GM12891 (cell line): ENCODE results near the gene PACS2.

Source experiments
- DNase-seq: peaks from one replicate; pipeline ENCODE4 v3.0.0; 2011; ENCODE audit warnings: low spot score; ENCODE audit not compliant: insufficient read length
- FAIRE-seq: peaks from 2 replicates; lab custom pipeline; 2011; peaks lifted over from hg19 to GRCh38; lab: Jason Lieb, UNC
- PAX5 ChIP-seq: IDR thresholded peaks from 2 replicates; pipeline ENCODE4 v1.6.1; 2011; ENCODE audit warnings: low read length, moderate library complexity, mild to moderate bottlenecking; ENCODE audit not compliant: insufficient read depth, severe bottlenecking
- POLR2A ChIP-seq: IDR thresholded peaks from 2 replicates; pipeline ENCODE4 v1.6.1; 2011; ENCODE audit warnings: low read depth, low read length, control low read depth
- POLR2AphosphoS5 ChIP-seq: IDR thresholded peaks from 2 replicates; pipeline ENCODE4 v1.6.1; 2011; ENCODE audit warnings: low read depth, low read length, control low read depth
- POU2F2 ChIP-seq: IDR thresholded peaks from 2 replicates; pipeline ENCODE4 v1.6.1; 2011; ENCODE audit warnings: low read depth, mild to moderate bottlenecking, control low read depth, low read length, moderate library complexity
- SPI1 ChIP-seq: IDR thresholded peaks from 2 replicates; pipeline ENCODE4 v1.6.1; 2011; ENCODE audit warnings: low read depth, low read length, control low read depth
- TAF1 ChIP-seq: IDR thresholded peaks from 2 replicates; pipeline ENCODE4 v1.6.1; 2011; ENCODE audit warnings: low read depth, low read length, control low read depth

The PACS2 gene

DNA sequence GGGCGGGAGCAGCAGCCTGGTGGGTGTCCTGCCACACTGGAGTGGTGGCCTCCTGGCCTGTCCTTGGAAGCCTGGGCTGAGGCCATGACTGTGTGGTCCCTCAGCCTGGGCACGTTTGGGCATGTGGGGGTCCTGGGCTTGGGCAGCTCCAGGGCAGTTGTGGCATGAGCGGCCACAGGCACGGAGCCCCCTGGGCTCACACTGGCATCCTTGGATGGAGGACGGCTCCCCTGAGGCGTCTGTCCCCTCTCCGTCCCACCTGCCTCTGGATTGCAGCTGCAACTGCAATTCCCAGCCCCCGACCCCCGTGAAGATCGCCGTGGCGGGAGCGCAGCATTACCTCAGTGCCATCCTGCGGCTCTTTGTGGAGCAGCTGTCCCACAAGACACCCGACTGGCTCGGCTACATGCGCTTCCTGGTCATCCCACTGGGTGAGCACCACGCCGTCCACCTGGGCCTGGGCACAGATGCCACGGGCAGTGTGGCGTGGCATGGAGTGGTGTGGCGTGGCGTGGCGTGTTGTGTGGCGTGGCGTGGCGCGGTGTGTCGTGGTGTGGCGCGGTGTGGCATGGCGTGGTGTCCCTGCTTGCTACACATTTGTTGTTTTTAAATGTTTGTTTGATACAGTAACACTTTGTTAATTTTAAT is 68.7 kb downstream of the PACS2 start:
- FAIRE-seq (no peak), DNase-seq (no peak)
- TF ChIP-seq POLR2AphosphoS5 (no peak), TAF1 (no peak)

DNA sequence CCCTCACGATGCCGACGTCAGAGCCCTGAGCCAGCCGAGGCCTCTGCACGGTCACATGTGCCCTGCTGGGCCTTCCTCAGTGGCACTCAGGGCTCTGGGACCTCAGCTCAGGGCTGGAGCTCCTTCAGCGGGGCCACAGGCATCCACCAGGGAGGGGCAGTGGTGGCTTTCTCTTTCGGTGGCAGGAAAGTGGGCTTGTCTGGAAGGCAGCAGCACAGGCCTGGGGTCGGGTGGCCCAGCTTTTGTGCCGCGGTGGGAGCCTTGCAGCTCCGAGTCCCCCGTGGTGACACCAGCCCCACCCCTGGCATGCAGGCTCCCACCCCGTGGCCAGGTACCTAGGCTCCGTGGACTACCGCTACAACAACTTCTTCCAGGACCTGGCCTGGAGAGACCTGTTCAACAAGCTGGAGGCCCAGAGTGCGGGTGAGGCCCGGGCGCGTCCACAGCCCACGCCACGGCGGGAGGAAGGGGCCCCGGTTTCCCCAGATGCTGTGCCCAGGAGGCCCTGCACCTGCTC is 69.6 kb downstream of the PACS2 start:
- DNase-seq (no peak), FAIRE-seq (no peak)
- TF ChIP-seq SPI1: no peak
- TF ChIP-seq PAX5: no peak
- TF ChIP-seq TAF1: no peak
- TF ChIP-seq POU2F2: no peak
- TF ChIP-seq POLR2A: no peak
- no peak for TF ChIP-seq POLR2AphosphoS5

DNA sequence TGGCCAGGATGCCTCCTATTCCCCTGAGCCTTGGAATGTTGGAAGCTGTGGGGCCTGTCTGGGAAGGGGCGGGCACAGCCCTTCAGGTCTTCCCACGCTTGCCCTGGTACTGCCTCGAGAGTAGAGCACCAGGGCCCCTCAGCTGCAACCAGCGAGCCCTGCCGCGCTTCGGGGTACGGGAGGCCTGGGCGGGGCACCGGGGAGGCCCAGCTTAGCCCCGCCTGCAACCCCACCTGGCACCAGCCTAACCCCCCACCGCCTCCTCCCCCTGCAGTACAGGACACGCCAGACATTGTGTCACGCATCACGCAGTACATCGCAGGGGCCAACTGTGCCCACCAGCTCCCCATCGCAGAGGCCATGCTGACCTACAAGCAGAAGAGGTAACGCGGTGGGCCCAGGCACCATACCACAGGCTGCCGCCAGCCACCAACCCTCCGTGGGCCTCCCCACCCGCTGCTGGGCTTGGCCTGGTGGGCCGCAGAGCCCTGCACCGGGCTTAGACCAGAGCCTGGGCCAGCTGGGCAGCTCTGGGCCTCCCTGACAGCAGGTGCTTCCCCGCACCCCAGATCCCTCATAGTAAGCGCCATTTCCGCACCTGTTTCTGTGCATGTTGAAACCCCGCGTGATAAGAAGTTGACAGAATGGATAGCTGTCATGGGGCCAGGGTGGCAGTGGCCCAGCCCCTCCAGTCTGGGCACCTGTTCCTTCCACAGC is 70.2 kb downstream of the PACS2 start:
- FAIRE-seq: no peak
- DNase-seq: no peak

DNA sequence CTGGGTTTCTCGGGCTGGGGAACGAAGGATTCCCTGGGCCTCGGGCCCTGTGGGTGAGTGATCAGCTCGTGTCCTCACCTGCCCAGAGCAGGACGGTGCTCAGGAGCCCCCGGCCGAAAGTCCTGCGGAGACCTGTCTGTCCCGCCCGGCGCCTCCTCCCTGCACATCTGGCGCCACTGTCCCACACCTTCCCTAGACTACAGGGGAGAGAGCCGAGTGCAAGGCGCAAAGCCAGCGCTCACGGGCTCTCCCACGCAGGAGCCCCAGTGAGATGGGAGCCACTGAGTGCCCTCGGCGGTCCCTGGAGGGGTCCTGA is 70.7 kb downstream of the PACS2 start:
- no peak for FAIRE-seq
- TF ChIP-seq TAF1 (no peak), POU2F2 (no peak), POLR2A (no peak), SPI1 (no peak), PAX5 (no peak), POLR2AphosphoS5 (no peak)
- DNase-seq: no peak

More for the DNA sequence above, 70.2 kb downstream of the PACS2 start:
- TF ChIP-seq POU2F2 (no peak), POLR2AphosphoS5 (no peak), TAF1 (no peak), SPI1 (no peak), POLR2A (no peak), PAX5 (no peak)

DNA sequence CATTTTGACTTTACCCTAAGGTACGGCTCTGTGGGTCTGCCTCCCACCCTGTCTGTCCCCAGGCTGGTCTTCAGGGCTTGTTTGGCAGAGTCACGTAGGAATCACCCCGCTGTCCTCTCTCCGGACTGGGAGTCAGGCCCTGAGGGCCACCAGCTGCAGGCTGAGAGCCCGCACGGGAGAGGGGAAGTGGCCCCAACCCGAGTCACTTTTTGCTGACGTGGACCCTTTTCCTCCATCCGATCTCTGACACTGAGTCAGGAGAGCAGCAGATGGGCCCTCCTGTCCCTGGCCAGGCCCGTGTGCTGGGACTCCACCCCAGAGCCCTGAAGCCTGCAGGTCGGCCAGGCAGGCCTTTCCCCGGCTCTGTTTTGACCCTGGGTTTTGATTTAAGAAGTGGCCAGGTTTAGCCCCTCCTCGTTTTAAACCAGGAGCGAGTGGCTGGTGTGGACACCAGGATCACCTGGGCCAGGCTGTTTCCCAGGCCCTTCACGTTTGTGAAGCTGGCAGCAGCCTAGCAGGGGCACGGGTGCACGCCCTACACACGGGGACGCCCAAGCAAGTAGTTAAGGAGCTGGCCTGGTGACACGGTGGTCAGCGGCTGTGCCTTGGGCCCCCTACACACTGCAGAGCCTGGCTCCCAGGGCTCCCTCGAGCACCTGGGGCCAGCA is 71.3 kb downstream of the PACS2 start:
- DNase-seq: no peak
- TF ChIP-seq TAF1 (no peak), POU2F2 (no peak)
- FAIRE-seq: no peak

DNA sequence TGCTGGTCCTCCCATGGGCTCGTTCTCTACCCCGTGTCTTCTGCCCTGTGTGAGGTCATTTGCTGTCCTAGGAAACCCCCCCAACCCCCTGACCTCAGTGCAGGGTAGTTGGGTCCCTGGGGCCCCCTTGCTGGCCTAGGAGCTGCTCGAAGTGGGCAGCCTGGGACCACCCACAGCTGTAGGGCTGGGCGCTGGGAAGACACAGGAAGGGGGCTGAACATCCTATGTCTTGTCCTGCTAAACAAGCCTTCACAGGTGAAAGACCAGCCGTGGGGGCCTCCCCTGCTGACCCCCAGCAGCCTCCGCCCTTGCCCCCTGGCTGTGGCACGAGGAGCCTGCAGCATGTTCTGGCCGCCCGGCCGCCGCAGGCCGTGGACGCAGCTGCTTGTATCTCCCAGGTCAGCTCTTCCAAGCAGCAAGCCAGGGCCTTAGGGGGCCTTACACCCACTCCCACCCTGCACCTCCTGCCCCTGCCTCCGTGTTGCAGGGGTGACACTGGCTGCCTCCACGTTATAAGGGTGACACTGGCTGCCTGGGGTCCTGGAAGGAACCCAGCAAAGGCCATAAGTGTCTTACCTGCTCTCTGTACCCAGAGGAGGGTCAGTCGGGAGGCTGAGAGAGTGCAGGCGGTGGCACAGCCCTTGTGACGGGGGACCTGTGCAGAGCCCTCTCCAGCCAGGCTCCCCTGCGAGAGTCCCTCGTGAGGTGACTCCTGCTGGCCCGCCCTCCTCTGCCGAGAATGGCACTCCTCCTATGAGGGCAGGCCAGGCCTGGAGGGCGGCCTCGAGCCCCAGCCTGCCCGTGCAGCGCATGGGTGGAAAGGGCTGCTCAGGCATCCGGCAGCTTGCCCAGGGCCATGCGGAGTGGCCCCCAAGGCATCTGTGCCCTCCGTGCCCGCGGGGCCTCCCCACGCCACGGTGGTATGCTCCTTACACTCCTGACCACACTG is 72.3 kb downstream of the PACS2 start:
- DNase-seq: no peak
- TF ChIP-seq TAF1 (no peak), POU2F2 (no peak), POLR2A (no peak), SPI1 (no peak), POLR2AphosphoS5 (no peak), PAX5 (no peak)
- FAIRE-seq: no peak

DNA sequence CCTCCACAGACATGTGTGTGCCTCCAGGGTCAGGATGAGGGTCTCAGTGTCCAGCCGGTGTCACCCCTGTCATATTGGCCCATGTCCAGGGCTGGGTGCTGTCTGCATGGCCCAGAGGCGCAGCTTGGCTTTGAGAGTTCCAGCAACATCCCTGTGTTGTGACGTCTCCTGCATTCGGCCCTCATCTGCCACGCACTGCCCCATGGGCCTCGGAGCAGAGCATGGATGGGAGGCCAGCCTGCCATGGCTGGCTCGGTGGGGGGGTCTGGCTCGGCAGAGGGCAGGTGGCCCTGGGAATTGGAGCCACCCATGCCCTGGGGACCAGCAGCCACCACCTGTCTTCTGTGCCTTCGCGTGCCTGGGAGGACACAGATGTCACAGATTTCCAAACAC is 73.0 kb downstream of the PACS2 start:
- no peak for FAIRE-seq

DNA sequence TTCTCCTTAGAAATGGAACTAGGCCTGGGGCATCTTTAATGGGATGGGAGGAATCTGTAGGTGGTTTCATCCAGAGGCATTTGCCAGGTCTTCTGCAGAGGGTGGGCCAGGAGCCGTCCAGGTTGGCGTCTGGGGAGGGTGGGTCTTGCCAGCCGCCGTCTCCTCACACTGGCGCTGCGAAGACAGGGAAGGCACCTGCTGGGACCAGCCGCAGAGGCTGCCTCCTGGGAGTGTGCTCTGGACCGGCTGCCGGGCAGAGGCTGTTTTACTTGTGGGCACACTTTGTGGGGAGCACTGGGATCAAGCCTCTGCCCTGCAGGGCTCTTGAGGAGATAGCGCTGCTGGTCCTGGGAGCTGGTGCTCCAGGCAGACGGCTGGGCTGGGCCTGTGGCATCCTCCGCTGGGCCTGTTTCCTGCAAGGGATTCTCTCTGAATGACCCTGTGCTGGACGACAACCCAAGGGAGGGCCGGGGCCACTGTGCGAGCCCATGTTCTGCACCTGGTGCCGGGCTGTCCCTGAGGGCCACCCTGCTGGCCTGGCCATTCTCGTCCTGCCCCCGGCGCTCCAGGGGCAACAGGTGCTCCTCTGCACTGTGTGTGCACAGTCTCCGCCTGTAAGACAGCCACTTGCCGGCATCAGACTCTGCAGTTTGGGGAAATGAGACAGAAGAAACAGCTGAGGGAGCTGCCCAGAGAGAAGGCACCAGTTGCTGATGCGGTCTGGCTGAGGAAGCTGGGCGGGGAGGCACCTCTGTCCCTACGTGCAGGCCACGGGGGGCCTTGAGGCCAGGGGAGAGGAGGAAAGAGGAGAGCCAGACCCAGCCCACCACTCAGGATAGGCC is 73.8 kb downstream of the PACS2 start:
- TF ChIP-seq POU2F2 (no peak), POLR2AphosphoS5 (no peak), PAX5 (no peak), TAF1 (no peak), SPI1 (no peak), POLR2A (no peak)
- no peak for FAIRE-seq

More for the DNA sequence above, 73.0 kb downstream of the PACS2 start:
- TF ChIP-seq POLR2AphosphoS5 (no peak), TAF1 (no peak), PAX5 (no peak), POU2F2 (no peak), POLR2A (no peak), SPI1 (no peak)
- DNase-seq: no peak

DNA sequence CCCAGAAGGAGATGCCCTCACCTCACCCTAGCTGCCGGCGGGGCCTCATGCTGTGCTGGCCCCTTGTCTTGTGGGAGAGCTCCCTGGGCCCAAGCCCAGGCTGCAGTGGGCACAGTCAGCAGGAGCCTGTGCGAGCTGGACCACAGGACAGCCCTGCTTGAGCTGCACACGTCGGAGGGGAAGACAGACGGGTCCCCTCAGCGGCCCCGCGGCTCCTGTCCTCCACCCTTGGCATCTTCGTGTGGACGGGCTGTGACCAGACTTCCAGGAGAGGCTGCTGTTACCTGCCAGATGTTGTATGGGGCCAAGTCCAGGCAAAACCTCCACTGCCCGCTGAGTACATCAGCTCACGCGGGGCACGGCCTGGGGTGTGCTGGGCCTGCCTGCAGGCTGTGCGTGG is 74.4 kb downstream of the PACS2 start:
- TF ChIP-seq PAX5: no peak
- TF ChIP-seq SPI1: no peak
- TF ChIP-seq POU2F2: no peak
- TF ChIP-seq POLR2A: no peak
- TF ChIP-seq POLR2AphosphoS5: no peak
- TF ChIP-seq TAF1: no peak
- DNase-seq (no peak), FAIRE-seq (no peak)

More for the DNA sequence above, 73.8 kb downstream of the PACS2 start:
- DNase-seq: no peak
